Right lung (tissue), 5 donors: Measurements from ENCODE around the gene CFAP299. TPM values are rescaled to one million over a fixed set of nuclear protein-coding genes. Genes with fewer than 3 reads are reported as not detected.
"Not testable (repeated sequence)": the region's sequence is repeated elsewhere in the genome, so short reads cannot be mapped to it uniquely, and the experiment has no call there.

ENCODE experiments used
- DNase-seq, 2 donors: peaks; one replicate each; pipeline ENCODE4 v3.0.0-alpha.2; 2013
- polyA plus RNA-seq, 5 donors: library from polyadenylated mRNA; unstranded; fragments of 120-200 nt; gene quantifications; one replicate each; pipeline versions ENCODE4 v1.2.1 to v1.2.3, GENCODE V29; 2013; ENCODE audit warnings: inconsistent platforms in 1 of 5, low replicate concordance in 1 of 5; ENCODE audit not compliant: insufficient read length in 5 of 5, insufficient read depth in 1 of 5

CFAP299 gene
- polyA plus RNA-seq, 5 donors: 1.1 to 3.3 (median 2.5) TPM

- DNase-seq: no peak
Measured at GRCh38 chr4:80324171-80324570, 11.4 kb upstream of the CFAP299 start.

- DNase-seq: no peak
Measured at GRCh38 chr4:80331693-80332092, 3.8 kb upstream of the CFAP299 start.

GRCh38 chr4:80333121-80333520 is 2.4 kb upstream of the CFAP299 start:
- DNase-seq: no peak

- DNase-seq: no peak
Measured at GRCh38 chr4:80334568-80334967, 962 bp upstream of the CFAP299 start.

- no peak for DNase-seq
Measured at GRCh38 chr4:80335226-80335553, 340 bp upstream of the CFAP299 start.

GRCh38 chr4:80336582-80336981 is 1.1 kb downstream of the CFAP299 start:
- DNase-seq: peak in 1 of 2 donors; percentile 6

- no peak for DNase-seq
Measured at GRCh38 chr4:80340036-80340435, 4.5 kb downstream of the CFAP299 start.

- DNase-seq: not testable (repeated sequence)
Measured at GRCh38 chr4:80342684-80343083, 7.2 kb downstream of the CFAP299 start.

- DNase-seq: no peak
Measured at GRCh38 chr4:80343887-80344286, 8.4 kb downstream of the CFAP299 start.

- DNase-seq: no peak
Measured at GRCh38 chr4:80360084-80360483, 24.6 kb downstream of the CFAP299 start.

- DNase-seq: no peak
Measured at GRCh38 chr4:80360900-80361299, 25.4 kb downstream of the CFAP299 start.

- no peak for DNase-seq
Measured at GRCh38 chr4:80361329-80361900, 25.9 kb downstream of the CFAP299 start.

- peak; percentile 19 to 30 for DNase-seq
Measured at GRCh38 chr4:80362578-80363181, 27.1 kb downstream of the CFAP299 start.

GRCh38 chr4:80365928-80366327 is 30.4 kb downstream of the CFAP299 start:
- DNase-seq: peak; percentile 45 to 59

- no peak for DNase-seq
Measured at GRCh38 chr4:80367737-80368136, 32.2 kb downstream of the CFAP299 start.

- no peak for DNase-seq
Measured at GRCh38 chr4:80370635-80371034, 35.1 kb downstream of the CFAP299 start.

GRCh38 chr4:80371046-80371445 is 35.5 kb downstream of the CFAP299 start:
- DNase-seq: no peak

- DNase-seq: no peak
Measured at GRCh38 chr4:80374180-80374579, 38.6 kb downstream of the CFAP299 start.

- DNase-seq: no peak
Measured at GRCh38 chr4:80382090-80382832, 46.7 kb downstream of the CFAP299 start.

GRCh38 chr4:80385397-80386280 is 50.1 kb downstream of the CFAP299 start:
- DNase-seq: no peak

GRCh38 chr4:80386281-80386886 is 50.9 kb downstream of the CFAP299 start:
- DNase-seq: no peak
